ENCODE results near the gene EVL. TPM values are rescaled to one million over a fixed set of nuclear protein-coding genes. Genes with fewer than 3 reads are reported as not detected.

The EVL gene
- total and polyA plus RNA-seq, 10 of the 15 experiments (the other 5 are each of a cell fraction or from before 2014, with no cell fraction given) = 11.9 to 341 (median 89.8) TPM

DNA sequence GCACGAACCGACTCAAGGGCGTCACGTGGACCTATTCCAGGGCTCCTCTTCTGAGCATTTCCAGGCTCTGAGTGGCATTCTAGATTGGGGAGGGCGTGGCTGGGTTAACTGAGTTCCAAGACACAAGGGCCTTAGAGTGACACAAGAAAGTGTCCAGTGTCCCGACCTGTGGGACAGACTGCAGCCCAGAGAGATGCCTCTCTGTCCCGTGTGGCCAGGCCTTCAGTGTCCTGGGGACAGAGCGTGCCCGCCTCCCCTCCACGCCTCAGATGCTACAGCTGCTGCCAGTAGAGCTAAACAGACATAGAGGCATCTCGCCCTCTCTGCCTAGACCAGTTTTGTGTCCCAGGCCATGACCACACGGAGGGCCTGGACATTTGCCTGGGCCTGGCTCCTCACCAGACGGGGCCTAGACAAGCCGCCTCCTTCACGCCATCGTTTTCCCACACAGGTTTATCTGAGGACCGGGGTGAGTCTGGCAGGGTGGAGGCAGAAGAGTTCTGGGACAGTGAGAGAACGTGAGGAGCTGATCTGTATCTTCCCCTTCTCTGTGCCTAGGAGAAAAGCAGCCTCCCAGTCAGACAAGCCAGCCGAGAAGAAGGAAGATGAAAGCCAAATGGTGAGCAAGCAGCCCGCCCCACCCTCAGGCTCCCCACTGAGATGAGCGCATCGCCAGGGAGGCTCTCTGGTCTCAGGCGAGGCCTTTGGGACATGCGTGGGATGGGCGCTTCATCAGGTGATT lies 67.1 kb downstream of the EVL start:
- Histone ChIP-seq H3K36me3 (ENCODE audit: control insufficient read depth in 2 of 2, insufficient read depth in 2 of 2, low read length in 1 of 2) (peaks cover 30 to 40% of the 10 kb centered on the region in 2 experiments), H2AFZ (ENCODE audit: control insufficient read depth, low read depth, low read length) (no peak overlapping the region), H4K20me1 (ENCODE audit: control insufficient read depth, insufficient read depth) (no peaks in the 10 kb centered on the region), H3K4me3 (no peak overlapping the region), H3K27ac (ENCODE audit: control insufficient read depth, insufficient read depth) (no peak overlapping the region), H3K79me2 (ENCODE audit: control insufficient read depth, insufficient read depth, low read length) (no peaks in the 10 kb centered on the region), H3K27me3 (replicated peaks in 1 of 2; ENCODE audit: control insufficient read depth in 2 of 2, insufficient read depth in 2 of 2, low read length in 1 of 2) (no peaks in the 10 kb centered on the region), H3K4me2 (ENCODE audit: control insufficient read depth, insufficient read depth) (no peak overlapping the region), H3K9ac (ENCODE audit: control insufficient read depth, insufficient read depth, low read length) (no peak overlapping the region), H3K4me1 (ENCODE audit: control insufficient read depth, insufficient read depth, low read length) (no peaks in the 10 kb centered on the region), H3K9me3 (replicated peaks; ENCODE audit: control insufficient read depth, insufficient read depth, low read length) (no peaks in the 10 kb centered on the region)
- ChIA-PET CTCF (no interaction called here), RAD21 (ENCODE audit: unreplicated experiment) (no interaction called here), POLR2A (no interaction called here), SMC1A (ENCODE audit: uncharacterized antibody, unreplicated experiment) (no interaction called here)
- TF ChIP-seq CEBPB (IDR thresholded peaks at IDR 0.05; ENCODE audit: borderline replicate concordance in 1 of 2, low read depth in 2 of 2, low read length in 2 of 2) (no peak), TCF3 (IDR thresholded peaks at IDR 0.05; ENCODE audit: borderline replicate concordance, insufficient read depth, low read depth, low read length) (no peak), RCOR1 (conservative IDR thresholded peaks at IDR 0.05; ENCODE audit: low read depth, low read length) (no peak), MYB (IDR thresholded peaks at IDR 0.05; ENCODE audit: borderline replicate concordance, low read depth, low read length) (no peak), RELA (IDR thresholded peaks at IDR 0.05; ENCODE audit: borderline replicate concordance, partially characterized antibody) (no peak), LARP7 (IDR thresholded peaks at IDR 0.05) (no peak), ZNF384 (IDR thresholded peaks at IDR 0.05; ENCODE audit: borderline replicate concordance, low read depth, low read length) (no peak), TBL1XR1 (IDR thresholded peaks at IDR 0.05; ENCODE audit: low read depth, low read length) (no peak), ZNF207 (IDR thresholded peaks at IDR 0.05; ENCODE audit: borderline replicate concordance) (no peak), HCFC1 (IDR thresholded peaks at IDR 0.05; ENCODE audit: low read length) (no peak), MYC (IDR thresholded peaks at IDR 0.05; ENCODE audit: insufficient read depth, insufficient read length, insufficient replicate concordance, low read length, severe bottlenecking) (no peak), MTA3 (IDR thresholded peaks at IDR 0.05; ENCODE audit: borderline replicate concordance, low read length) (no peak)
- TF ChIP-seq, protein P1, sequence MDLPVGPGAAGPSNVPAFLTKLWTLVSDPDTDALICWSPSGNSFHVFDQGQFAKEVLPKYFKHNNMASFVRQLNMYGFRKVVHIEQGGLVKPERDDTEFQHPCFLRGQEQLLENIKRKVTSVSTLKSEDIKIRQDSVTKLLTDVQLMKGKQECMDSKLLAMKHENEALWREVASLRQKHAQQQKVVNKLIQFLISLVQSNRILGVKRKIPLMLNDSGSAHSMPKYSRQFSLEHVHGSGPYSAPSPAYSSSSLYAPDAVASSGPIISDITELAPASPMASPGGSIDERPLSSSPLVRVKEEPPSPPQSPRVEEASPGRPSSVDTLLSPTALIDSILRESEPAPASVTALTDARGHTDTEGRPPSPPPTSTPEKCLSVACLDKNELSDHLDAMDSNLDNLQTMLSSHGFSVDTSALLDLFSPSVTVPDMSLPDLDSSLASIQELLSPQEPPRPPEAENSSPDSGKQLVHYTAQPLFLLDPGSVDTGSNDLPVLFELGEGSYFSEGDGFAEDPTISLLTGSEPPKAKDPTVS (IDR thresholded peaks at IDR 0.05; ENCODE audit: low read depth, low read length) = no peak
- TF ChIP-seq, protein P2, sequence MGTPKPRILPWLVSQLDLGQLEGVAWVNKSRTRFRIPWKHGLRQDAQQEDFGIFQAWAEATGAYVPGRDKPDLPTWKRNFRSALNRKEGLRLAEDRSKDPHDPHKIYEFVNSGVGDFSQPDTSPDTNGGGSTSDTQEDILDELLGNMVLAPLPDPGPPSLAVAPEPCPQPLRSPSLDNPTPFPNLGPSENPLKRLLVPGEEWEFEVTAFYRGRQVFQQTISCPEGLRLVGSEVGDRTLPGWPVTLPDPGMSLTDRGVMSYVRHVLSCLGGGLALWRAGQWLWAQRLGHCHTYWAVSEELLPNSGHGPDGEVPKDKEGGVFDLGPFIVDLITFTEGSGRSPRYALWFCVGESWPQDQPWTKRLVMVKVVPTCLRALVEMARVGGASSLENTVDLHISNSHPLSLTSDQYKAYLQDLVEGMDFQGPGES (IDR thresholded peaks at IDR 0.05) = no peak
- TF ChIP-seq, protein P3, sequence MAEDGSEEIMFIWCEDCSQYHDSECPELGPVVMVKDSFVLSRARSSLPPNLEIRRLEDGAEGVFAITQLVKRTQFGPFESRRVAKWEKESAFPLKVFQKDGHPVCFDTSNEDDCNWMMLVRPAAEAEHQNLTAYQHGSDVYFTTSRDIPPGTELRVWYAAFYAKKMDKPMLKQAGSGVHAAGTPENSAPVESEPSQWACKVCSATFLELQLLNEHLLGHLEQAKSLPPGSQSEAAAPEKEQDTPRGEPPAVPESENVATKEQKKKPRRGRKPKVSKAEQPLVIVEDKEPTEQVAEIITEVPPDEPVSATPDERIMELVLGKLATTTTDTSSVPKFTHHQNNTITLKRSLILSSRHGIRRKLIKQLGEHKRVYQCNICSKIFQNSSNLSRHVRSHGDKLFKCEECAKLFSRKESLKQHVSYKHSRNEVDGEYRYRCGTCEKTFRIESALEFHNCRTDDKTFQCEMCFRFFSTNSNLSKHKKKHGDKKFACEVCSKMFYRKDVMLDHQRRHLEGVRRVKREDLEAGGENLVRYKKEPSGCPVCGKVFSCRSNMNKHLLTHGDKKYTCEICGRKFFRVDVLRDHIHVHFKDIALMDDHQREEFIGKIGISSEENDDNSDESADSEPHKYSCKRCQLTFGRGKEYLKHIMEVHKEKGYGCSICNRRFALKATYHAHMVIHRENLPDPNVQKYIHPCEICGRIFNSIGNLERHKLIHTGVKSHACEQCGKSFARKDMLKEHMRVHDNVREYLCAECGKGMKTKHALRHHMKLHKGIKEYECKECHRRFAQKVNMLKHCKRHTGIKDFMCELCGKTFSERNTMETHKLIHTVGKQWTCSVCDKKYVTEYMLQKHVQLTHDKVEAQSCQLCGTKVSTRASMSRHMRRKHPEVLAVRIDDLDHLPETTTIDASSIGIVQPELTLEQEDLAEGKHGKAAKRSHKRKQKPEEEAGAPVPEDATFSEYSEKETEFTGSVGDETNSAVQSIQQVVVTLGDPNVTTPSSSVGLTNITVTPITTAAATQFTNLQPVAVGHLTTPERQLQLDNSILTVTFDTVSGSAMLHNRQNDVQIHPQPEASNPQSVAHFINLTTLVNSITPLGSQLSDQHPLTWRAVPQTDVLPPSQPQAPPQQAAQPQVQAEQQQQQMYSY (CRISPR knock-in tag; IDR thresholded peaks at IDR 0.05) = no peak
- WGBS (ENCODE audit: insufficient coverage, insufficient replicate concordance, low lambda C conversion rate, missing lambda C conversion rate) = 96% methylated on average over 25 of the region's 25 CpGs
- no peak for ATAC-seq
- DNase-seq (ENCODE audit: low read depth, low spot score) = no peak
- BruUV-seq (replicated peaks) = no TSS peak
- FAIRE-seq = no peak
- intact Hi-C loops (cut with micrococcal nuclease; ENCODE audit: unreplicated experiment) (no loop called here), in situ Hi-C loops (cut with MboI) (no loop called here)

Measured in GM12878 (cell line).